H1 (cell line): ENCODE data around the gene TRPM1. TPM values are rescaled to one million over a fixed set of nuclear protein-coding genes. Genes with fewer than 3 reads are reported as not detected.

ENCODE experiments used
- CTCF ChIA-PET: fragments of 300-600 bp; sonication (Branson Sonifier 250); formaldehyde crosslinking; loops from one replicate; lab custom pipeline; 2021; ENCODE audit not compliant: partially characterized antibody; lab: Charles Lee
- POLR2A ChIA-PET: fragments of 300-600 bp; sonication (Branson Sonifier 250); formaldehyde crosslinking; loops from one replicate; lab custom pipeline; 2021; ENCODE audit warnings: inconsistent platforms; ENCODE audit not compliant: partially characterized antibody; lab: Charles Lee
- DNase-seq, 2 experiments: peaks; one replicate each; pipeline versions ENCODE4 v3.0.0 to v3.0.0-alpha.2; 2010 to 2022; ENCODE audit warnings: low spot score in 2 of 2, low read depth in 1 of 2, mixed read lengths in 1 of 2
- FAIRE-seq: peaks from 2 replicates; lab custom pipeline; 2011; peaks lifted over from hg19 to GRCh38; lab: Jason Lieb, UNC
- H2AFZ ChIP-seq: 2 replicates; pipeline ENCODE4 v1.8.1; 2012; ENCODE audit warnings: low read length, inconsistent platforms
- H2AK5ac ChIP-seq: 2 replicates; pipeline ENCODE4 v1.6.1; 2013; ENCODE audit warnings: low read depth, low read length
- H2BK120ac ChIP-seq: replicated peaks from 2 replicates; pipeline ENCODE3; 2013; ENCODE audit warnings: low read depth, low read length, inconsistent platforms
- H2BK12ac ChIP-seq: 2 replicates; pipeline ENCODE4 v1.6.1; 2013; ENCODE audit warnings: low read depth, low read length
- H2BK15ac ChIP-seq: 2 replicates; pipeline ENCODE4 v1.6.1; 2013; ENCODE audit warnings: low read length
- H2BK20ac ChIP-seq: 2 replicates; pipeline ENCODE4 v1.6.1; 2013; ENCODE audit warnings: low read length
- H2BK5ac ChIP-seq: 2 replicates; pipeline ENCODE4 v1.6.1; 2013; ENCODE audit warnings: low read depth, low read length
- H3K14ac ChIP-seq: 2 replicates; pipeline ENCODE4 v1.6.1; 2013; ENCODE audit warnings: inconsistent platforms; ENCODE audit not compliant: insufficient read length
- H3K18ac ChIP-seq: 2 replicates; pipeline ENCODE4 v1.6.1; 2013; ENCODE audit warnings: low read length; ENCODE audit errors: extremely low read depth
- H3K23ac ChIP-seq: 2 replicates; pipeline ENCODE4 v1.6.1; 2013; ENCODE audit warnings: inconsistent platforms; ENCODE audit not compliant: insufficient read length
- H3K23me2 ChIP-seq: 2 replicates; pipeline ENCODE4 v1.6.1; 2013; ENCODE audit warnings: low read depth, low read length
- H3K27ac ChIP-seq: 2 replicates; pipeline ENCODE4 v1.6.1; 2011; ENCODE audit warnings: low read depth, low read length, inconsistent platforms
- H3K27me3 ChIP-seq, 4 experiments: replicated peaks in 1 of 4; 1 replicate in 1 of 4; 2 replicates in 3 of 4; pipeline versions ENCODE4 v1.6.1 to v1.8.1; 2011 to 2013; ENCODE audit warnings: low read length in 3 of 4, mild to moderate bottlenecking in 3 of 4, inconsistent platforms in 2 of 4, mixed read lengths in 2 of 4, moderate library complexity in 1 of 4; ENCODE audit not compliant: control insufficient read depth in 3 of 4, insufficient read depth in 3 of 4; ENCODE audit errors: extremely low read depth in 1 of 4
- H3K36me3 ChIP-seq, 4 experiments: 2 replicates each; pipeline versions ENCODE4 v1.6.1 to v1.8.1; 2011 to 2013; ENCODE audit warnings: mild to moderate bottlenecking in 4 of 4, low read length in 3 of 4, moderate library complexity in 2 of 4, control low read depth in 1 of 4, inconsistent platforms in 1 of 4; ENCODE audit not compliant: insufficient read depth in 4 of 4, control insufficient read depth in 2 of 4
- H3K4ac ChIP-seq: replicated peaks from 2 replicates; pipeline ENCODE3; 2013; ENCODE audit warnings: low read length, low read depth, mixed read lengths, inconsistent platforms; ENCODE audit not compliant: insufficient read length
- H3K4me1 ChIP-seq, 4 experiments: replicated peaks in 1 of 4; 1 replicate in 1 of 4; 2 replicates in 3 of 4; pipeline versions ENCODE4 v1.6.1 to v1.8.1; 2011 to 2013; ENCODE audit warnings: low read length in 3 of 4, inconsistent platforms in 2 of 4, mixed read lengths in 1 of 4; ENCODE audit not compliant: insufficient read depth in 4 of 4, control insufficient read depth in 3 of 4
- H3K4me2 ChIP-seq, 2 experiments: 2 replicates each; pipeline versions ENCODE4 v1.6.1 to v1.8.1; 2011 to 2013; ENCODE audit warnings: low read depth in 2 of 2, low read length in 2 of 2, control low read depth in 1 of 2, inconsistent platforms in 1 of 2, mild to moderate bottlenecking in 1 of 2; ENCODE audit not compliant: insufficient read depth in 1 of 2
- H3K4me3 ChIP-seq, 4 experiments: fragments of 200-600, 300-600 bp in 1 of 4; sonication (generic), shearing (Covaris generic), sonication (Bioruptor Twin) in 1 of 4; 2 replicates each; pipeline versions ENCODE4 v1.5.1 to v1.8.1; 2011 to 2016; ENCODE audit warnings: low read length in 4 of 4, low read depth in 3 of 4, control low read depth in 2 of 4, inconsistent platforms in 2 of 4, mild to moderate bottlenecking in 2 of 4, mixed read lengths in 1 of 4, moderate library complexity in 1 of 4; ENCODE audit not compliant: insufficient read depth in 2 of 4; ENCODE audit errors: extremely low read depth in 1 of 4
- H3K56ac ChIP-seq: replicated peaks from 2 replicates; pipeline ENCODE3; 2013; ENCODE audit warnings: low read depth, mild to moderate bottlenecking, mixed read lengths, low read length, inconsistent platforms; ENCODE audit not compliant: insufficient read length
- H3K79me1 ChIP-seq: 2 replicates; pipeline ENCODE4 v1.6.1; 2013; ENCODE audit warnings: low read depth, low read length, control low read depth
- H3K79me2 ChIP-seq, 2 experiments: 2 replicates each; pipeline versions ENCODE4 v1.6.1 to v1.8.1; 2012 to 2013; ENCODE audit warnings: low read length in 2 of 2, mild to moderate bottlenecking in 2 of 2, inconsistent platforms in 1 of 2; ENCODE audit not compliant: insufficient read depth in 2 of 2, control insufficient read depth in 1 of 2
- H3K9ac ChIP-seq, 4 experiments: replicated peaks in 1 of 4; 1 replicate in 1 of 4; 2 replicates in 3 of 4; pipeline versions ENCODE4 v1.6.1 to v1.8.1; 2011 to 2013; ENCODE audit warnings: low read depth in 3 of 4, low read length in 3 of 4, control low read depth in 2 of 4, mild to moderate bottlenecking in 2 of 4, moderate library complexity in 2 of 4, inconsistent platforms in 1 of 4; ENCODE audit errors: extremely low read depth in 1 of 4
- H3K9me3 ChIP-seq, 2 experiments: 2 replicates each; pipeline versions ENCODE4 v1.6.1 to v1.8.1; 2012 to 2013; ENCODE audit warnings: mild to moderate bottlenecking in 2 of 2, moderate library complexity in 2 of 2, control low read depth in 1 of 2, inconsistent platforms in 1 of 2, low read depth in 1 of 2, low read length in 1 of 2, mixed read lengths in 1 of 2; ENCODE audit not compliant: insufficient read depth in 2 of 2
- H4K20me1 ChIP-seq, 2 experiments: replicated peaks in 1 of 2; 2 replicates each; pipeline versions ENCODE3 to v1.8.1; 2011 to 2013; ENCODE audit warnings: inconsistent platforms in 2 of 2, low read length in 2 of 2, mild to moderate bottlenecking in 1 of 2; ENCODE audit not compliant: insufficient read depth in 2 of 2, control insufficient read depth in 1 of 2
- H4K5ac ChIP-seq: 2 replicates; pipeline ENCODE4 v1.6.1; 2013; ENCODE audit warnings: low read length, low read depth, mixed read lengths, inconsistent platforms; ENCODE audit not compliant: insufficient read length
- H4K8ac ChIP-seq: 2 replicates; pipeline ENCODE4 v1.8.0; 2013; ENCODE audit warnings: mild to moderate bottlenecking, moderate library complexity, low read length, inconsistent platforms; ENCODE audit not compliant: insufficient read depth; ENCODE audit errors: extremely low read depth
- H4K91ac ChIP-seq: replicated peaks from 2 replicates; pipeline ENCODE3; 2013; ENCODE audit warnings: low read length, mixed read lengths, inconsistent platforms; ENCODE audit not compliant: insufficient read length
- YY1 ChIP-seq: IDR thresholded peaks from 2 replicates; pipeline ENCODE4 v1.6.1; 2011; ENCODE audit warnings: low read depth, mild to moderate bottlenecking, low read length
- ZNF274 ChIP-seq: IDR thresholded peaks from 2 replicates; pipeline ENCODE4 v1.7.0; 2012; ENCODE audit warnings: low read length, borderline replicate concordance; ENCODE audit errors: extremely low read depth
- WGBS, 2 experiments: shearing (Covaris generic) in 1 of 2; methylation state at CpG; one replicate each; pipeline versions ENCODE4 v1.1.6 to v1.1.7; 2013 to 2015; ENCODE audit warnings: low lambda C conversion rate in 2 of 2, mixed read lengths in 2 of 2, inconsistent platforms in 1 of 2, low coverage in 1 of 2, missing lambda C conversion rate in 1 of 2; ENCODE audit not compliant: insufficient replicate concordance in 2 of 2, insufficient coverage in 1 of 2, insufficient read length in 1 of 2; ENCODE audit errors: extremely low coverage in 1 of 2, missing lambda C conversion rate in 1 of 2; 5-methylcytosine and 5-hydroxymethylcytosine counted together
- polyA plus RNA-seq, 7 experiments: library from polyadenylated mRNA; depleted of rRNA in 3 of 7; stranded (reverse) in 5 of 7; unstranded in 2 of 7; fragments of >200 nt in 5 of 7; fragments of 200-250 nt in 2 of 7; gene quantifications; 1 replicate in 5 of 7; 2 replicates in 1 of 7; 4 replicates in 1 of 7; pipeline versions ENCODE4 v1.2.1 to v1.2.3, GENCODE V29; 2011 to 2013; ENCODE audit warnings: missing spikeins in 2 of 7, mixed read lengths in 2 of 7
- total RNA-seq: library from RNA; stranded (reverse); fragmentation: NEBNext Ultra II Directional; extraction: Animal tissue kit (Norgen Biotek cat#: 25700); gene quantifications from 2 replicates; pipeline ENCODE4 v1.2.1, GENCODE V29; 2021

Gene TRPM1
- total and polyA plus RNA-seq, 2 of the 8 experiments (the other 6 are each of a cell fraction or from before 2014, with no cell fraction given): 0.05 TPM; not detected in 1

DNA sequence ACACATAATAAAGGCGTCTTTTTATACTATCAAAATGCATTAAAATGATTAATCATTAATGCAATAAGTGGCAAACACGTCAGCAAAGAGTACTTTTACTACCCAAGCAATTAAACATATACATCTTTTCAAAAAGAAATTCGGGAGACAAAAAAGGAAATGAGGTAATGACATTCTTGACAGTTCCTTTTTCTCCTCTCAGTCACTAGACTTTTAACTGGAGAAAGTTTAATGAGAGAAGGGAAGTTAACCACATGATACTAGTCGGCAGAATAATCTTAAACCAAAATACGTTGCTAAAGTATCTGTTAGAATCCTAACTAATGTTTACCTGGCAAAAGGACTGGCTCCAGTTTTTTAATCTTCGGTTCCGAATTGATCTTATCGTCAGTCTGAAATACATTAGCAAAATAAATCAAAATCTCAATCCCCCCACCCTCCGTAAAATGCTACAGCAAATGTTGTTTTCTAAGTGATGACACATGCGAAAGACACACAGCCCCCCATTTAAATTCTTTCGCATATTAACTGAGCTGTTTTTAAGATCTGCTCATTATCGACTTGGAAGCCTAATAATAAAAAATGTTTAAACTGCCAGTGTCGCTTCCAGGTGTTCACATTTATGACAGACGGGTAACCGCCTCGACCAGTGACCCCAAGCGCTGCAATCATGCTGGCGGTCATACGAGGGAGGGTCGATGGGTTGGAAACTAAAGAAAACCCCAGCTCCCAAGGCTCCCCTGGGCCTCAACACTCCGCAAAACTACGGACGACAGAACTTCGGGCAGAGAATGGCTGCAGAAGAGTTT, 110.9 kb downstream of the TRPM1 start:
- H3K4me2 ChIP-seq: peak overlapping the region; percentile 82 to 85
- WGBS, 2 experiments: 24% methylated on average over 24 of the region's 24 CpGs; no CpG with 5 or more reads in 1 of the 2 experiments
- H3K27ac ChIP-seq: peak overlapping the region; percentile 81
- no peak overlapping the region for H4K91ac ChIP-seq
- H3K36me3 ChIP-seq: peaks cover 0 to 1% (median 0%) of the 10 kb centered on the region in 4 experiments; a peak in 1 of 8 replicates
- peak overlapping the region; percentile 80; the same call in 1 of the 2 replicates for H4K8ac ChIP-seq
- CTCF ChIA-PET: interaction anchor here (0.8 to 1.6 kb wide), 4 partner anchors 9 to 138 kb away, joined by 3 to 4 read pairs (median 4); no protein-coding TSS in a partner anchor
- H2BK15ac ChIP-seq: no peak overlapping the region
- H3K4ac ChIP-seq: no peak overlapping the region
- POLR2A ChIA-PET: interaction anchor here (0.6 to 2.5 kb wide), 9 partner anchors 8 to 470 kb away, joined by 3 to 14 read pairs (median 4); no protein-coding TSS in a partner anchor
- H2BK12ac ChIP-seq: no peak overlapping the region
- DNase-seq (no peak), FAIRE-seq (no peak)
- H3K14ac ChIP-seq: no peak overlapping the region
- peaks cover 2% of the 10 kb centered on the region; the same call in 1 of the 2 replicates for H3K79me1 ChIP-seq
- H2BK5ac ChIP-seq: peak overlapping the region; percentile 57; the same call in 1 of the 2 replicates
- no peak overlapping the region for H2BK20ac ChIP-seq
- H3K56ac ChIP-seq: peak overlapping the region; percentile 82
- no peaks in the 10 kb centered on the region for H4K20me1 ChIP-seq
- no peaks in the 10 kb centered on the region for H3K9me3 ChIP-seq
- H2BK120ac ChIP-seq: no peak overlapping the region
- no peaks in the 10 kb centered on the region for H3K27me3 ChIP-seq
- no peak overlapping the region for H2AK5ac ChIP-seq
- peaks cover 0 to 2% (median 0%) of the 10 kb centered on the region in 4 experiments; a peak in 1 of 7 replicates for H3K4me1 ChIP-seq
- H3K23me2 ChIP-seq: peaks cover 8% of the 10 kb centered on the region; the same call in 1 of the 2 replicates
- peak overlapping the region; percentile 60; the same call in 1 of the 2 replicates for H3K18ac ChIP-seq
- H3K79me2 ChIP-seq: peaks cover 0 to 6% of the 10 kb centered on the region in 2 experiments; a peak in 2 of 4 replicates
- H2AFZ ChIP-seq: peak overlapping the region; percentile 75; the same call in 1 of the 2 replicates
- no peak overlapping the region for H3K23ac ChIP-seq
- peak overlapping the region; percentile 13 to 87 (median 80) for H3K9ac ChIP-seq
- H3K4me3 ChIP-seq: peak overlapping the region; percentile 73 to 91 (median 86)
- TF ChIP-seq ZNF274: no peak
- 0 out of 2 replicates have a peak, but pooled peaks have one; percentile 10 for TF ChIP-seq YY1
- TF ChIP-seq, all 59 proteins: peak for 1
- H4K5ac ChIP-seq: peak overlapping the region; percentile 86
